Measurements from ENCODE around the gene SERPINB10.

Gene SERPINB10

GRCh38 chr18:63970809-63971205, 63.0 kb downstream of the SERPINB10 start:
- H3K27me3 ChIP-seq, result no peaks in the 10 kb centered on the region
- H3K36me3 ChIP-seq, result no peaks in the 10 kb centered on the region
- H3K4me3 ChIP-seq (ENCODE audit: low read depth, low read length), result peak overlapping the region; percentile 61
- no peaks in the 10 kb centered on the region for H3K4me1 ChIP-seq
- H3K9me3 ChIP-seq, result no peaks in the 10 kb centered on the region
- TF ChIP-seq CTCF (IDR thresholded peaks at IDR 0.05; ENCODE audit: low read depth, low read length), result no peak
- no peak for DNase-seq

GRCh38 chr18:63971320-63972001, 63.7 kb downstream of the SERPINB10 start:
- Histone ChIP-seq H3K36me3 (no peaks in the 10 kb centered on the region), H3K9me3 (no peaks in the 10 kb centered on the region), H3K4me3 (ENCODE audit: low read depth, low read length) (no peak overlapping the region), H3K4me1 (no peaks in the 10 kb centered on the region), H3K27me3 (no peaks in the 10 kb centered on the region)
- no peak for TF ChIP-seq CTCF (IDR thresholded peaks at IDR 0.05; ENCODE audit: low read depth, low read length)
- DNase-seq, result no peak

DNA sequence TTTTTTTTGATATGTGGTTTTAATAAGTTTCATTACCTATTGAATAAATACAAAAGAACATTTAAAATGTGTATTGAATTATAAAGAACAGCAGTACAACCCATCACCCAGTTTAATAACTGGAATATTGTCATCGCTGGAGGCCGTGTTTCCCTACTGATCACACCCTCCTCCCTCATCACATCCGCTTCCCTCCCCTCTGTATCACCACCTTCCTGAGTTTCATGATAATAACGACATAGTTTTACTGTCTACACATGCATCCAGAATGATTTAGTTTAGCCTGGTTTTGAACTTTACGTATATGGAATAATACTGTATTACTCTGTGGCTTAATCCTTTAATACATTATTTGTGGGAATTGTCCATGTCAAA, 64.2 kb downstream of the SERPINB10 start:
- TF ChIP-seq CTCF (IDR thresholded peaks at IDR 0.05; ENCODE audit: low read depth, low read length), result no peak
- H3K27me3 ChIP-seq, result no peaks in the 10 kb centered on the region
- no peak overlapping the region for H3K4me3 ChIP-seq (ENCODE audit: low read depth, low read length)

GRCh38 chr18:63974991-63975390, 67.2 kb downstream of the SERPINB10 start:
- H3K9me3 ChIP-seq, result no peaks in the 10 kb centered on the region
- no peaks in the 10 kb centered on the region for H3K27me3 ChIP-seq
- no peak overlapping the region for H3K4me3 ChIP-seq (ENCODE audit: low read depth, low read length)
- TF ChIP-seq CTCF (IDR thresholded peaks at IDR 0.05; ENCODE audit: low read depth, low read length), result peak; percentile 36
- DNase-seq, result no peak
- no peaks in the 10 kb centered on the region for H3K4me1 ChIP-seq
- no peaks in the 10 kb centered on the region for H3K36me3 ChIP-seq

More for the DNA sequence above, 64.2 kb downstream of the SERPINB10 start:
- no peaks in the 10 kb centered on the region for H3K36me3 ChIP-seq
- H3K9me3 ChIP-seq, result no peaks in the 10 kb centered on the region
- DNase-seq, result no peak
- no peaks in the 10 kb centered on the region for H3K4me1 ChIP-seq

DNA sequence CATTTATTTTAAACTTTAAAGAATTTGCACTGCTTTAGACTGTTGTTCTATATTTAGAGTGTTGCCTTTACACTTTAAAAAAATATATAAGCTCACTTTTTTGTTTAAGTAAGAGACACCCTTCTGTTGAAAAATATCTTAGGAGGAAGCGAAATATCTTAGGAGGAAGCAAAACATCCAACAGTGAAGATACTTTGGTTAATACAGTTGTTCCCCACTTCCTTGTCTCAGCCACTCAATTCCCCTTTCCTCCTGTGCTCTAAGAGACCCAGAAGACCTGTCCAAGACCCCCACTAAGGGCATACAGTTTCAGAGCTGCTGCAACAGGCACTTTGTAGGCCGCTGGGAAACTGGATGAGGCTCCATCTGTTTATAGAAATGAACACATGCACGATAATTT, 67.9 kb downstream of the SERPINB10 start:
- H3K27me3 ChIP-seq, result no peaks in the 10 kb centered on the region
- no peaks in the 10 kb centered on the region for H3K4me1 ChIP-seq

More for the DNA sequence above, 67.9 kb downstream of the SERPINB10 start:
- DNase-seq, result no peak
- no peak overlapping the region for H3K4me3 ChIP-seq (ENCODE audit: low read depth, low read length)
- no peaks in the 10 kb centered on the region for H3K9me3 ChIP-seq
- no peak for TF ChIP-seq CTCF (IDR thresholded peaks at IDR 0.05; ENCODE audit: low read depth, low read length)
- no peaks in the 10 kb centered on the region for H3K36me3 ChIP-seq

Measured in BE2C (cell line).